H1 (cell line): ENCODE data around the gene CCDC63. TPM values are rescaled to one million over a fixed set of nuclear protein-coding genes. Genes with fewer than 3 reads are reported as not detected.

ENCODE experiments used
- CTCF ChIA-PET: fragments of 300-600 bp; sonication (Branson Sonifier 250); formaldehyde crosslinking; loops from one replicate; lab custom pipeline; 2021; ENCODE audit not compliant: partially characterized antibody; lab: Charles Lee
- POLR2A ChIA-PET: fragments of 300-600 bp; sonication (Branson Sonifier 250); formaldehyde crosslinking; loops from one replicate; lab custom pipeline; 2021; ENCODE audit warnings: inconsistent platforms; ENCODE audit not compliant: partially characterized antibody; lab: Charles Lee
- DNase-seq, 2 experiments: peaks; one replicate each; pipeline versions ENCODE4 v3.0.0 to v3.0.0-alpha.2; 2010 to 2022; ENCODE audit warnings: low spot score in 2 of 2, low read depth in 1 of 2, mixed read lengths in 1 of 2
- FAIRE-seq: peaks from 2 replicates; lab custom pipeline; 2011; peaks lifted over from hg19 to GRCh38; lab: Jason Lieb, UNC
- H2AFZ ChIP-seq: 2 replicates; pipeline ENCODE4 v1.8.1; 2012; ENCODE audit warnings: low read length, inconsistent platforms
- H2AK5ac ChIP-seq: 2 replicates; pipeline ENCODE4 v1.6.1; 2013; ENCODE audit warnings: low read depth, low read length
- H2BK120ac ChIP-seq: replicated peaks from 2 replicates; pipeline ENCODE3; 2013; ENCODE audit warnings: low read depth, low read length, inconsistent platforms
- H2BK12ac ChIP-seq: 2 replicates; pipeline ENCODE4 v1.6.1; 2013; ENCODE audit warnings: low read depth, low read length
- H2BK15ac ChIP-seq: 2 replicates; pipeline ENCODE4 v1.6.1; 2013; ENCODE audit warnings: low read length
- H2BK20ac ChIP-seq: 2 replicates; pipeline ENCODE4 v1.6.1; 2013; ENCODE audit warnings: low read length
- H2BK5ac ChIP-seq: 2 replicates; pipeline ENCODE4 v1.6.1; 2013; ENCODE audit warnings: low read depth, low read length
- H3K14ac ChIP-seq: 2 replicates; pipeline ENCODE4 v1.6.1; 2013; ENCODE audit warnings: inconsistent platforms; ENCODE audit not compliant: insufficient read length
- H3K18ac ChIP-seq: 2 replicates; pipeline ENCODE4 v1.6.1; 2013; ENCODE audit warnings: low read length; ENCODE audit errors: extremely low read depth
- H3K23ac ChIP-seq: 2 replicates; pipeline ENCODE4 v1.6.1; 2013; ENCODE audit warnings: inconsistent platforms; ENCODE audit not compliant: insufficient read length
- H3K23me2 ChIP-seq: 2 replicates; pipeline ENCODE4 v1.6.1; 2013; ENCODE audit warnings: low read depth, low read length
- H3K27ac ChIP-seq: 2 replicates; pipeline ENCODE4 v1.6.1; 2011; ENCODE audit warnings: low read depth, low read length, inconsistent platforms
- H3K27me3 ChIP-seq, 4 experiments: replicated peaks in 1 of 4; 1 replicate in 1 of 4; 2 replicates in 3 of 4; pipeline versions ENCODE4 v1.6.1 to v1.8.1; 2011 to 2013; ENCODE audit warnings: low read length in 3 of 4, mild to moderate bottlenecking in 3 of 4, inconsistent platforms in 2 of 4, mixed read lengths in 2 of 4, moderate library complexity in 1 of 4; ENCODE audit not compliant: control insufficient read depth in 3 of 4, insufficient read depth in 3 of 4; ENCODE audit errors: extremely low read depth in 1 of 4
- H3K36me3 ChIP-seq, 4 experiments: 2 replicates each; pipeline versions ENCODE4 v1.6.1 to v1.8.1; 2011 to 2013; ENCODE audit warnings: mild to moderate bottlenecking in 4 of 4, low read length in 3 of 4, moderate library complexity in 2 of 4, control low read depth in 1 of 4, inconsistent platforms in 1 of 4; ENCODE audit not compliant: insufficient read depth in 4 of 4, control insufficient read depth in 2 of 4
- H3K4ac ChIP-seq: replicated peaks from 2 replicates; pipeline ENCODE3; 2013; ENCODE audit warnings: low read length, low read depth, mixed read lengths, inconsistent platforms; ENCODE audit not compliant: insufficient read length
- H3K4me1 ChIP-seq, 4 experiments: replicated peaks in 1 of 4; 1 replicate in 1 of 4; 2 replicates in 3 of 4; pipeline versions ENCODE4 v1.6.1 to v1.8.1; 2011 to 2013; ENCODE audit warnings: low read length in 3 of 4, inconsistent platforms in 2 of 4, mixed read lengths in 1 of 4; ENCODE audit not compliant: insufficient read depth in 4 of 4, control insufficient read depth in 3 of 4
- H3K4me2 ChIP-seq, 2 experiments: 2 replicates each; pipeline versions ENCODE4 v1.6.1 to v1.8.1; 2011 to 2013; ENCODE audit warnings: low read depth in 2 of 2, low read length in 2 of 2, control low read depth in 1 of 2, inconsistent platforms in 1 of 2, mild to moderate bottlenecking in 1 of 2; ENCODE audit not compliant: insufficient read depth in 1 of 2
- H3K4me3 ChIP-seq, 4 experiments: fragments of 200-600, 300-600 bp in 1 of 4; sonication (generic), shearing (Covaris generic), sonication (Bioruptor Twin) in 1 of 4; 2 replicates each; pipeline versions ENCODE4 v1.5.1 to v1.8.1; 2011 to 2016; ENCODE audit warnings: low read length in 4 of 4, low read depth in 3 of 4, control low read depth in 2 of 4, inconsistent platforms in 2 of 4, mild to moderate bottlenecking in 2 of 4, mixed read lengths in 1 of 4, moderate library complexity in 1 of 4; ENCODE audit not compliant: insufficient read depth in 2 of 4; ENCODE audit errors: extremely low read depth in 1 of 4
- H3K56ac ChIP-seq: replicated peaks from 2 replicates; pipeline ENCODE3; 2013; ENCODE audit warnings: low read depth, mild to moderate bottlenecking, mixed read lengths, low read length, inconsistent platforms; ENCODE audit not compliant: insufficient read length
- H3K79me1 ChIP-seq: 2 replicates; pipeline ENCODE4 v1.6.1; 2013; ENCODE audit warnings: low read depth, low read length, control low read depth
- H3K79me2 ChIP-seq, 2 experiments: 2 replicates each; pipeline versions ENCODE4 v1.6.1 to v1.8.1; 2012 to 2013; ENCODE audit warnings: low read length in 2 of 2, mild to moderate bottlenecking in 2 of 2, inconsistent platforms in 1 of 2; ENCODE audit not compliant: insufficient read depth in 2 of 2, control insufficient read depth in 1 of 2
- H3K9ac ChIP-seq, 4 experiments: replicated peaks in 1 of 4; 1 replicate in 1 of 4; 2 replicates in 3 of 4; pipeline versions ENCODE4 v1.6.1 to v1.8.1; 2011 to 2013; ENCODE audit warnings: low read depth in 3 of 4, low read length in 3 of 4, control low read depth in 2 of 4, mild to moderate bottlenecking in 2 of 4, moderate library complexity in 2 of 4, inconsistent platforms in 1 of 4; ENCODE audit errors: extremely low read depth in 1 of 4
- H3K9me3 ChIP-seq, 2 experiments: 2 replicates each; pipeline versions ENCODE4 v1.6.1 to v1.8.1; 2012 to 2013; ENCODE audit warnings: mild to moderate bottlenecking in 2 of 2, moderate library complexity in 2 of 2, control low read depth in 1 of 2, inconsistent platforms in 1 of 2, low read depth in 1 of 2, low read length in 1 of 2, mixed read lengths in 1 of 2; ENCODE audit not compliant: insufficient read depth in 2 of 2
- H4K20me1 ChIP-seq, 2 experiments: replicated peaks in 1 of 2; 2 replicates each; pipeline versions ENCODE3 to v1.8.1; 2011 to 2013; ENCODE audit warnings: inconsistent platforms in 2 of 2, low read length in 2 of 2, mild to moderate bottlenecking in 1 of 2; ENCODE audit not compliant: insufficient read depth in 2 of 2, control insufficient read depth in 1 of 2
- H4K5ac ChIP-seq: 2 replicates; pipeline ENCODE4 v1.6.1; 2013; ENCODE audit warnings: low read length, low read depth, mixed read lengths, inconsistent platforms; ENCODE audit not compliant: insufficient read length
- H4K8ac ChIP-seq: 2 replicates; pipeline ENCODE4 v1.8.0; 2013; ENCODE audit warnings: mild to moderate bottlenecking, moderate library complexity, low read length, inconsistent platforms; ENCODE audit not compliant: insufficient read depth; ENCODE audit errors: extremely low read depth
- H4K91ac ChIP-seq: replicated peaks from 2 replicates; pipeline ENCODE3; 2013; ENCODE audit warnings: low read length, mixed read lengths, inconsistent platforms; ENCODE audit not compliant: insufficient read length
- EP300 ChIP-seq, 2 experiments: IDR thresholded peaks; 1 replicate in 1 of 2; 2 replicates in 1 of 2; pipeline ENCODE4 v1.6.1; 2011 to 2012; ENCODE audit warnings: low read depth in 2 of 2, low read length in 2 of 2, mild to moderate bottlenecking in 2 of 2, borderline replicate concordance in 1 of 2, inconsistent platforms in 1 of 2, moderate library complexity in 1 of 2
- FOSL1 ChIP-seq: IDR thresholded peaks from 2 replicates; pipeline ENCODE4 v1.6.1; 2011; ENCODE audit warnings: mild to moderate bottlenecking, low read depth, low read length, moderate library complexity; ENCODE audit not compliant: insufficient read depth
- KDM5A ChIP-seq: fragments of 200-600 bp; IDR thresholded peaks from 2 replicates; pipeline ENCODE4 v1.7.1; 2012; ENCODE audit warnings: mild to moderate bottlenecking, low read length, inconsistent platforms, mixed read lengths
- MAFK ChIP-seq: IDR thresholded peaks from 2 replicates; pipeline ENCODE4 v1.6.1; 2012; ENCODE audit warnings: low read depth, mild to moderate bottlenecking, improper control_type of control experiment, low read length
- NANOG ChIP-seq: IDR thresholded peaks from 2 replicates; pipeline ENCODE4 v1.6.1; 2011; ENCODE audit warnings: low read length, low read depth, mild to moderate bottlenecking, inconsistent platforms; ENCODE audit not compliant: insufficient read depth, poor library complexity, severe bottlenecking
- PHF8 ChIP-seq: fragments of 200-600 bp; sonication (generic); conservative IDR thresholded peaks from 2 replicates; pipeline ENCODE4 v1.7.1; 2012; ENCODE audit warnings: low read depth, mild to moderate bottlenecking, inconsistent platforms, low read length, moderate library complexity
- POU5F1 ChIP-seq: IDR thresholded peaks from 2 replicates; pipeline ENCODE4 v1.6.1; 2011; ENCODE audit warnings: low read depth, mild to moderate bottlenecking, low read length, moderate library complexity
- SIN3A ChIP-seq, 2 experiments: IDR thresholded peaks in 1 of 2; conservative IDR thresholded peaks in 1 of 2; 2 replicates each; pipeline ENCODE4 v1.6.1; 2011 to 2012; ENCODE audit warnings: low read length in 2 of 2, improper control_type of control experiment in 1 of 2, low read depth in 1 of 2, mild to moderate bottlenecking in 1 of 2
- SP2 ChIP-seq: IDR thresholded peaks from 2 replicates; pipeline ENCODE4 v1.6.1; 2012; ENCODE audit warnings: mild to moderate bottlenecking, low read length, inconsistent platforms
- YY1 ChIP-seq: IDR thresholded peaks from 2 replicates; pipeline ENCODE4 v1.6.1; 2011; ENCODE audit warnings: low read depth, mild to moderate bottlenecking, low read length
- ZNF274 ChIP-seq: IDR thresholded peaks from 2 replicates; pipeline ENCODE4 v1.7.0; 2012; ENCODE audit warnings: low read length, borderline replicate concordance; ENCODE audit errors: extremely low read depth
- WGBS, 2 experiments: shearing (Covaris generic) in 1 of 2; methylation state at CpG; one replicate each; pipeline versions ENCODE4 v1.1.6 to v1.1.7; 2013 to 2015; ENCODE audit warnings: low lambda C conversion rate in 2 of 2, mixed read lengths in 2 of 2, inconsistent platforms in 1 of 2, low coverage in 1 of 2, missing lambda C conversion rate in 1 of 2; ENCODE audit not compliant: insufficient replicate concordance in 2 of 2, insufficient coverage in 1 of 2, insufficient read length in 1 of 2; ENCODE audit errors: extremely low coverage in 1 of 2, missing lambda C conversion rate in 1 of 2; 5-methylcytosine and 5-hydroxymethylcytosine counted together
- polyA plus RNA-seq, 7 experiments: library from polyadenylated mRNA; depleted of rRNA in 3 of 7; stranded (reverse) in 5 of 7; unstranded in 2 of 7; fragments of >200 nt in 5 of 7; fragments of 200-250 nt in 2 of 7; gene quantifications; 1 replicate in 5 of 7; 2 replicates in 1 of 7; 4 replicates in 1 of 7; pipeline versions ENCODE4 v1.2.1 to v1.2.3, GENCODE V29; 2011 to 2013; ENCODE audit warnings: missing spikeins in 2 of 7, mixed read lengths in 2 of 7
- total RNA-seq: library from RNA; stranded (reverse); fragmentation: NEBNext Ultra II Directional; extraction: Animal tissue kit (Norgen Biotek cat#: 25700); gene quantifications from 2 replicates; pipeline ENCODE4 v1.2.1, GENCODE V29; 2021
- TF ChIP-seq, protein P1 (sequence below): IDR thresholded peaks from 2 replicates; pipeline ENCODE4 v1.6.1; 2012; ENCODE audit warnings: inconsistent platforms

CCDC63 gene
- total and polyA plus RNA-seq, 2 of the 8 experiments (the other 6 are each of a cell fraction or from before 2014, with no cell fraction given) = 0.42 to 0.93 TPM

DNA sequence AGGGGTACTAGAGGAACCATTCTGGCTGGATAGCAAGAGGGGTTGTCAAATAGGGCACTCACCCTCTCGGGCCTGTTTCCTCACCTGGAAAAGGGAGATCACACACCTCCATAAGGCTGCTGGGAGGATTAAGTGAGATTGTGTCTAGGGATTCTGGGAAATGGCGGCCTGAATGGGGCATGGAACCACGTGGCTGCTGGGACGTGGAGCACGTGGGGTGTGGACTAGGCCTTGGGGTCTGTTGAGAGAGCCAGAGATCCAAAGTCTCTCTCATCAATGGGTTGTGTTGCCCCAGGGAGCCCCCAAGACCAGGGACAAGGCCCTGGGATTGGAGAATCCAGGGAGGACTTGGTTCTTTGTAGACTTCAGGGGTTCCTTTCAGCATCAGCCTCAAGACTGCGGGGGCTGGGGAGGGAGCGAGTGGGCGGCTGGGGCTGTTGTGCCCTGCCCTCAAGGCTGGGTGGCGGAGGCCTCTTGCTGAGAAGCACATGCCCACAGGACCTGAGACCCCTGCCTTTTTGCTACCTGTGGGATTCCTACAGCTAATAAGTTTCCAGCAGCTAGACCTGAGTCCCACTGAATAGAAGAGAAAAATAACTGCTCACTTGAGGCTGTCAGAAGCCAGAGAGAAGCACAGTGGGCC lies 77.0 kb downstream of the CCDC63 start:
- DNase-seq (no peak), FAIRE-seq (no peak)
- Histone ChIP-seq H3K23me2 (no peaks in the 10 kb centered on the region), H3K9ac (no peak overlapping the region), H2BK20ac (no peak overlapping the region), H4K8ac (no peak overlapping the region), H3K4me2 (no peak overlapping the region), H3K23ac (no peak overlapping the region), H4K5ac (no peak overlapping the region), H3K36me3 (no peaks in the 10 kb centered on the region), H2AK5ac (no peak overlapping the region), H3K4me1 (peaks cover 0 to 15% (median 5%) of the 10 kb centered on the region in 4 experiments; a peak in 4 of 7 replicates), H2BK5ac (no peak overlapping the region), H2BK15ac (no peak overlapping the region), H4K91ac (no peak overlapping the region), H3K14ac (no peak overlapping the region), H3K4ac (no peak overlapping the region), H4K20me1 (no peaks in the 10 kb centered on the region), H3K18ac (no peak overlapping the region), H2BK120ac (no peak overlapping the region), H3K27me3 (no peaks in the 10 kb centered on the region), H3K4me3 (no peak overlapping the region), H2BK12ac (peak overlapping the region; percentile 83), H2AFZ (no peak overlapping the region), H3K56ac (no peak overlapping the region), H3K9me3 (no peaks in the 10 kb centered on the region), H3K27ac (no peak overlapping the region), H3K79me2 (no peaks in the 10 kb centered on the region), H3K79me1 (no peaks in the 10 kb centered on the region)
- POLR2A ChIA-PET = interaction anchor here (1.0 to 1.1 kb wide), 2 partner anchors 10 to 25 kb away, joined by 3 read pairs; no protein-coding TSS in a partner anchor
- TF ChIP-seq YY1 (no peak), MAFK (no peak), PHF8 (no peak), ZNF274 (no peak), KDM5A (no peak), POU5F1 (no peak), EP300 (IDR thresholded peaks at IDR 0.05; ENCODE audit: borderline replicate concordance in 1 of 2, low read depth in 2 of 2, low read length in 2 of 2) (no peak), SP2 (no peak), FOSL1 (no peak), NANOG (no peak), SIN3A (conservative IDR thresholded peaks at IDR 0.05 in 1 of 2, IDR thresholded peaks at IDR 0.05 in 1 of 2; ENCODE audit: low read depth in 1 of 2, low read length in 2 of 2) (no peak)
- TF ChIP-seq, protein P1, sequence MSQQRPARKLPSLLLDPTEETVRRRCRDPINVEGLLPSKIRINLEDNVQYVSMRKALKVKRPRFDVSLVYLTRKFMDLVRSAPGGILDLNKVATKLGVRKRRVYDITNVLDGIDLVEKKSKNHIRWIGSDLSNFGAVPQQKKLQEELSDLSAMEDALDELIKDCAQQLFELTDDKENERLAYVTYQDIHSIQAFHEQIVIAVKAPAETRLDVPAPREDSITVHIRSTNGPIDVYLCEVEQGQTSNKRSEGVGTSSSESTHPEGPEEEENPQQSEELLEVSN = no peak
- CTCF ChIA-PET = interaction anchor here (0.5 to 1.9 kb wide), 4 partner anchors 14 to 113 kb away, joined by 3 to 5 read pairs (median 4); no protein-coding TSS in a partner anchor
- 89% methylated on average over 9 of the region's 9 CpGs; no CpG with 5 or more reads in 1 of the 2 experiments for WGBS, 2 experiments
